Spleen (tissue), 11 donors: Measurements from ENCODE around the gene TLX1. TPM values are rescaled to one million over a fixed set of nuclear protein-coding genes. Genes with fewer than 3 reads are reported as not detected.

ENCODE experiments used
- DNase-seq: peaks from one replicate; pipeline ENCODE4 v3.0.0-alpha.2; 2020
- H3K27ac ChIP-seq, 8 donors: fragments of 200-600 bp; sonication (generic) in 7 of 8; 1 replicate in 4 of 8; 2 replicates in 4 of 8; pipeline versions ENCODE4 v1.5.0 to v1.8.0; 2016 to 2021; ENCODE audit warnings: inconsistent platforms in 4 of 8, mild to moderate bottlenecking in 4 of 8, moderate library complexity in 1 of 8
- H3K27me3 ChIP-seq, 7 donors: fragments of 200-600 bp; sonication (generic) in 6 of 7; replicated peaks in 1 of 7; 1 replicate in 4 of 7; 2 replicates in 3 of 7; pipeline versions ENCODE4 v1.5.0 to v1.8.0; 2016 to 2021; ENCODE audit warnings: inconsistent platforms in 3 of 7, mild to moderate bottlenecking in 1 of 7
- H3K36me3 ChIP-seq, 6 donors: fragments of 200-600 bp; sonication (generic) in 5 of 6; 1 replicate in 4 of 6; 2 replicates in 2 of 6; pipeline versions ENCODE4 v1.5.0 to v1.8.0; 2016 to 2021; ENCODE audit warnings: inconsistent platforms in 2 of 6
- H3K4me1 ChIP-seq, 6 donors: fragments of 200-600 bp; sonication (generic) in 5 of 6; 1 replicate in 3 of 6; 2 replicates in 3 of 6; pipeline versions ENCODE4 v1.5.0 to v1.8.0; 2016 to 2021; ENCODE audit warnings: inconsistent platforms in 3 of 6
- H3K4me3 ChIP-seq, 8 donors: fragments of 200-600 bp; sonication (generic) in 7 of 8; 1 replicate in 4 of 8; 2 replicates in 4 of 8; pipeline versions ENCODE4 v1.5.0 to v1.8.0; 2016 to 2021; ENCODE audit warnings: inconsistent platforms in 4 of 8, mild to moderate bottlenecking in 4 of 8, moderate library complexity in 2 of 8
- H3K9me3 ChIP-seq, 8 donors: fragments of 200-600 bp; sonication (generic) in 7 of 8; 1 replicate in 4 of 8; 2 replicates in 4 of 8; pipeline versions ENCODE4 v1.5.0 to v1.8.0; 2016 to 2021; ENCODE audit warnings: inconsistent platforms in 4 of 8
- POLR2A ChIP-seq, 3 donors: fragments of 450-650 bp; IDR thresholded peaks; one replicate each; pipeline ENCODE4 v1.5.1; 2017; ENCODE audit warnings: antibody characterized with exemption in 3 of 3, mild to moderate bottlenecking in 1 of 3
- POLR2AphosphoS5 ChIP-seq, 3 donors: sonication (generic); formaldehyde crosslinking; IDR thresholded peaks; one replicate each; pipeline ENCODE4 v1.5.1; 2017; ENCODE audit warnings: antibody characterized with exemption in 3 of 3
- WGBS, 5 donors: extraction: QIAGEN DNeasy Blood & Tissue Kit in 3 of 5; methylation state at CpG; one replicate each; pipeline versions ENCODE4 v1.1.5 to v1.1.7; 2013 to 2018; 5-methylcytosine and 5-hydroxymethylcytosine counted together
- intact Hi-C: fragments of 100-400 bp; cut with DNase I; formaldehyde crosslinking; loops from one replicate; pipeline ENCODE4 v1.15.0; 2023; ENCODE audit warnings: low total_unique reads
- polyA plus RNA-seq, 3 donors: library from polyadenylated mRNA; stranded (reverse); fragments of 200-250 nt; gene quantifications; one replicate each; pipeline ENCODE4 v1.2.1, GENCODE V29; 2013
- total RNA-seq, 7 donors: library from RNA; depleted of rRNA in 3 of 7; stranded (reverse); fragments of >200 nt in 3 of 7; fragmentation: NEBNext Ultra II Directional in 4 of 7; extraction: Animal tissue kit (Norgen Biotek cat#: 25700) in 4 of 7; gene quantifications; one replicate each; pipeline versions ENCODE4 v1.1.0 to v1.2.1, GENCODE V29; 2016 to 2021
- TF ChIP-seq, protein P1 (sequence below), 11 experiments: fragments of 200-600 bp in 7 of 11; fragments of 450-650 bp in 4 of 11; sonication (generic) in 4 of 11; IDR thresholded peaks in 8 of 11; conservative IDR thresholded peaks in 3 of 11; 1 replicate in 7 of 11; 2 replicates in 4 of 11; pipeline versions ENCODE4 v1.4.0 to v1.8.0; 2016 to 2021; ENCODE audit warnings: antibody characterized with exemption in 11 of 11, inconsistent platforms in 4 of 11, mild to moderate bottlenecking in 1 of 11
- donor health status: healthy with polysubstance abuse.
- donor health status: DM: no; HTN: no; CAD: no; lungs with moderate emphysema.
- donor health status: DM: no; HTN: no; CAD: no.
- donor health status: Bipolar disorder and iron deficiency.
- donor health status: healthy.
- donor health status: DM: no; HTN: no; CAD: no.
- donor health status: DM: yes; HTN: yes; CAD: no.

The TLX1 gene
- total and polyA plus RNA-seq, 10 donors: 5.7 to 91.5 (median 32.5) TPM

DNA sequence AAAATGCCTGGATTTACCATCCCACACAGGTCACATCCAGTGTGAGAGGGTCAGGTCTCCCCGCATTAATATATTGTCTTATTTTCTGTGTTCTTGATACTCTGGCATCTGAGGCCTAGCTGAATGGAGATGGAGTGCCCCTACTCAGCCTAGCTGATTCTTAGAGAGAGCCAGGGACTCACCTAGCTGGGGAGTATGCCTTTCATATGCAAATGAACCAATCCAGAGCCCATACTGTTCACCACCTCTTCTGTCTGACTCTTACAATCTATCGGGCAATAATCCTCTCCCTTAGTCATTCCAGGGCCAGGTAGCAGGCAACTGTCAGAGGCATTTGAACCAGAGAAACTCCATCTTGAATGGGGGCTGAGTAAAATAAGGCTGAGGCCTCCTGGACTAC, 51.8 kb downstream of the TLX1 start:
- DNase-seq: no peak
- H3K4me3 ChIP-seq: no peak overlapping the region
- H3K36me3 ChIP-seq: no peaks in the 10 kb centered on the region
- H3K27ac ChIP-seq: no peak overlapping the region
- H3K27me3 ChIP-seq: peaks cover 0 to 20% (median 0%) of the 10 kb centered on the region in 7 donors
- TF ChIP-seq POLR2A (IDR thresholded peaks at IDR 0.05) (no peak), POLR2AphosphoS5 (IDR thresholded peaks at IDR 0.05) (no peak)
- TF ChIP-seq, protein P1, sequence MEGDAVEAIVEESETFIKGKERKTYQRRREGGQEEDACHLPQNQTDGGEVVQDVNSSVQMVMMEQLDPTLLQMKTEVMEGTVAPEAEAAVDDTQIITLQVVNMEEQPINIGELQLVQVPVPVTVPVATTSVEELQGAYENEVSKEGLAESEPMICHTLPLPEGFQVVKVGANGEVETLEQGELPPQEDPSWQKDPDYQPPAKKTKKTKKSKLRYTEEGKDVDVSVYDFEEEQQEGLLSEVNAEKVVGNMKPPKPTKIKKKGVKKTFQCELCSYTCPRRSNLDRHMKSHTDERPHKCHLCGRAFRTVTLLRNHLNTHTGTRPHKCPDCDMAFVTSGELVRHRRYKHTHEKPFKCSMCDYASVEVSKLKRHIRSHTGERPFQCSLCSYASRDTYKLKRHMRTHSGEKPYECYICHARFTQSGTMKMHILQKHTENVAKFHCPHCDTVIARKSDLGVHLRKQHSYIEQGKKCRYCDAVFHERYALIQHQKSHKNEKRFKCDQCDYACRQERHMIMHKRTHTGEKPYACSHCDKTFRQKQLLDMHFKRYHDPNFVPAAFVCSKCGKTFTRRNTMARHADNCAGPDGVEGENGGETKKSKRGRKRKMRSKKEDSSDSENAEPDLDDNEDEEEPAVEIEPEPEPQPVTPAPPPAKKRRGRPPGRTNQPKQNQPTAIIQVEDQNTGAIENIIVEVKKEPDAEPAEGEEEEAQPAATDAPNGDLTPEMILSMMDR (IDR thresholded peaks at IDR 0.05 in 8 of 11, conservative IDR thresholded peaks at IDR 0.05 in 3 of 11): no peak
- no peaks in the 10 kb centered on the region for H3K9me3 ChIP-seq
- intact Hi-C loops: no loop called here
- WGBS, 5 donors: 79 to 89% (median 80%) methylated on average over 2 of the region's 2 CpGs
- no peaks in the 10 kb centered on the region for H3K4me1 ChIP-seq

DNA sequence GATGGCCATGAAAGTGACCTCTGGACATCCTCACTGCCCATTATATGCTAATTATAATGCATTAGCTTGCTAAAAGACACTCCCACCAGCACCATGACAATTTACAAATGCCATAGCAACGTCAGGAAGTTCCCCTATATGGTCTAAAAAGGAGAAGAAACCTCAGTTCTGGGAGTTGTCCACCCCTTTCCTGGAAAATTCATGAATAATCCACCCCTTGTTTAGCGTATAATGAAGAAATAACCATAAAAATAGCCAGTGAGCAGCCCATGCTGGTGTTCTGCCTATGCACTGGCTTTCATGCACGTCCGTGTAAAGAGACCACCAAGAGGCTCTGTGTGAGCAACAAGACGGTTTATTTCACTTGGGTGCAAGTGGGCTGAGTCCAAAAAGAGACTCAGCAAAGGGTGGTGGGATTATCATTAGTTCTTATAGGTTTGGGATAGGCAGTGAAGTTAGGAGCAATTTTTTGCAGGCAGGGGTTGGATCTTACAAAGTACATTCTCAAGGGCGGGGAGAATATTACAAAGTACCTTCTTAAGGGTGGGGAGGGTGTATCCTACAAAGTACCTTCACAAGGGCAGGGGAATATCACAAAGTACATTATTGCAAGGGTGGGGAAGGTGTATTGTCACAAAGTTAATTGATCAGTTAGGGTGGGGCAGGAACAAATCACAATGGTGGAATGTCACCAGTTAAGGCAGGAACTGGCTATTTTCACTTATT, 52.5 kb downstream of the TLX1 start:
- H3K27ac ChIP-seq: no peak overlapping the region
- peaks cover 0 to 20% (median 0%) of the 10 kb centered on the region in 7 donors for H3K27me3 ChIP-seq
- no peak overlapping the region for H3K4me3 ChIP-seq
- TF ChIP-seq POLR2A (IDR thresholded peaks at IDR 0.05): no peak
- TF ChIP-seq POLR2AphosphoS5 (IDR thresholded peaks at IDR 0.05): no peak
- TF ChIP-seq, protein P1 (IDR thresholded peaks at IDR 0.05 in 8 of 11, conservative IDR thresholded peaks at IDR 0.05 in 3 of 11): no peak
- DNase-seq: no peak
- H3K36me3 ChIP-seq: no peaks in the 10 kb centered on the region
- no peaks in the 10 kb centered on the region for H3K9me3 ChIP-seq
- no peaks in the 10 kb centered on the region for H3K4me1 ChIP-seq
- 77 to 87% (median 79%) methylated on average over 6 of the region's 6 CpGs for WGBS, 5 donors
- intact Hi-C loops: no loop called here

Other genes with a start within 250 kb of the TLX1 start
- gene SLF2, start 218.3 kb upstream of the TLX1 start, total RNA-seq: 10 to 100 TPM; 33.5 to 90.9 (median 66.5) TPM
- gene SLF2, start 218.3 kb upstream of the TLX1 start, polyA plus RNA-seq: 10 to 100 TPM; 11.5 to 16.9 (median 14.5) TPM
- 1 to 10 TPM in 5 of 7 donors, under 1 TPM in 2; 0.46 to 2.8 (median 1.1) TPM for gene SEMA4G, start 161.8 kb upstream of the TLX1 start, total RNA-seq
- gene SEMA4G, start 161.8 kb upstream of the TLX1 start, polyA plus RNA-seq: under 1 TPM; 0.52 to 0.83 (median 0.74) TPM
- gene MRPL43, start 143.8 kb upstream of the TLX1 start, total RNA-seq: 10 to 100 TPM; 38.3 to 55.9 (median 48.4) TPM
- gene MRPL43, start 143.8 kb upstream of the TLX1 start, polyA plus RNA-seq: 10 to 100 TPM; 70.4 to 92.4 (median 79.1) TPM
- 1 to 10 TPM; 5.6 to 9.4 (median 8.5) TPM for gene TWNK, start 143.8 kb upstream of the TLX1 start, total RNA-seq
- 1 to 10 TPM; 7.4 to 9.9 (median 7.9) TPM for gene TWNK, start 143.8 kb upstream of the TLX1 start, polyA plus RNA-seq
- gene LZTS2, start 131.5 kb upstream of the TLX1 start, total RNA-seq: 10 to 100 TPM; 40.9 to 76.6 (median 56.9) TPM
- gene LZTS2, start 131.5 kb upstream of the TLX1 start, polyA plus RNA-seq: 10 to 100 TPM; 21.8 to 55.3 (median 25.9) TPM
- 1 to 10 TPM in 5 of 7 donors, under 1 TPM in 2; 0.42 to 2.3 (median 1.6) TPM for gene PDZD7, start 100.2 kb upstream of the TLX1 start, total RNA-seq
- gene PDZD7, start 100.2 kb upstream of the TLX1 start, polyA plus RNA-seq: under 1 TPM; 0.17 to 0.77 (median 0.30) TPM
- gene SFXN3, start 100.1 kb upstream of the TLX1 start, total RNA-seq: 10 to 100 TPM; 35.6 to 70.0 (median 44.3) TPM
- gene SFXN3, start 100.1 kb upstream of the TLX1 start, polyA plus RNA-seq: 10 to 100 TPM in 2 of 3 donors, 1 to 10 TPM in 1; 7.9 to 16.6 (median 10.8) TPM
- gene KAZALD1, start 69.3 kb upstream of the TLX1 start, total RNA-seq: 10 to 100 TPM; 15.1 to 67.3 (median 57.3) TPM
- 10 to 100 TPM; 11.6 to 32.5 (median 15.5) TPM for gene KAZALD1, start 69.3 kb upstream of the TLX1 start, polyA plus RNA-seq
- gene LBX1, start 98.2 kb downstream of the TLX1 start, total RNA-seq: not detected
- gene LBX1, start 98.2 kb downstream of the TLX1 start, polyA plus RNA-seq: not detected
- gene BTRC, start 222.9 kb downstream of the TLX1 start, total RNA-seq: 10 to 100 TPM; 16.9 to 23.9 (median 21.7) TPM
- 1 to 10 TPM; 2.7 to 5.3 (median 3.0) TPM for gene BTRC, start 222.9 kb downstream of the TLX1 start, polyA plus RNA-seq